Measurements from ENCODE around the gene PALLD.
A peak's percentile ranks its signal among the peaks of the same experiment; 100 is the strongest.

Gene PALLD

DNA sequence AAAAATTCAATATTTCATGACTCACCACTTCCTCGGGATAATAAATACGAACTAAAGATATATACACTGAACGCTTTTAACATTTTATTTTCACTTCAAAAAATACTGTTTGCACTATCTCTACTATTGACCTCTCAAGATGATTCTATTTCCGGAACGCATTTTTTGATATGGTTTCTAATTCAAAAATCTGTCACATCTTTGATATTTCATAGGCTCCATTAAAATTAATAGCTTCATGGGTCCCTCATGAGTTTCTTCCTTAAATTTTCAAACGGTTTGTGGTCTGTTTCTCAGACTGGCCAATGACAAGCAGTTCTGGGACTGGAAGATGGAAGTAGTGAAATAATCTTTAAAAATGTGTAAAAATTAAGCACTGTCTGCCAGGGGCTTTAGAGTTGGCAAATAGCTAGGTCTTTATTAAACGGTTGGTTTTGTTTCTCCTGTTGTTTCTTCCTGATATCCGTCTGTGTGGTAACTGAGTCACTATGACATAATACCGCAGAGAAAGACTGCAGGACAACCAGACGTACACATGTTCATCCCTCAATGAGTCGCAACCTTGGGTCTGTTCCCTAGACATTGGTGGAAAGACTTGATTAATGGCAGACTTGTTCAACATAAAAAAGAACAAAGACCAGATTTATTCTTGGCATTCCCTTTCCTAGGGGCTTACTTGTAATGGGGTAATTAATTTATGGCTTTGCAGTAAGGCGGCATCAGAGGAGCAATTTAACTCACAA is 133.8 kb downstream of the PALLD start:
- peak; percentile 76 for DNase-seq

DNA sequence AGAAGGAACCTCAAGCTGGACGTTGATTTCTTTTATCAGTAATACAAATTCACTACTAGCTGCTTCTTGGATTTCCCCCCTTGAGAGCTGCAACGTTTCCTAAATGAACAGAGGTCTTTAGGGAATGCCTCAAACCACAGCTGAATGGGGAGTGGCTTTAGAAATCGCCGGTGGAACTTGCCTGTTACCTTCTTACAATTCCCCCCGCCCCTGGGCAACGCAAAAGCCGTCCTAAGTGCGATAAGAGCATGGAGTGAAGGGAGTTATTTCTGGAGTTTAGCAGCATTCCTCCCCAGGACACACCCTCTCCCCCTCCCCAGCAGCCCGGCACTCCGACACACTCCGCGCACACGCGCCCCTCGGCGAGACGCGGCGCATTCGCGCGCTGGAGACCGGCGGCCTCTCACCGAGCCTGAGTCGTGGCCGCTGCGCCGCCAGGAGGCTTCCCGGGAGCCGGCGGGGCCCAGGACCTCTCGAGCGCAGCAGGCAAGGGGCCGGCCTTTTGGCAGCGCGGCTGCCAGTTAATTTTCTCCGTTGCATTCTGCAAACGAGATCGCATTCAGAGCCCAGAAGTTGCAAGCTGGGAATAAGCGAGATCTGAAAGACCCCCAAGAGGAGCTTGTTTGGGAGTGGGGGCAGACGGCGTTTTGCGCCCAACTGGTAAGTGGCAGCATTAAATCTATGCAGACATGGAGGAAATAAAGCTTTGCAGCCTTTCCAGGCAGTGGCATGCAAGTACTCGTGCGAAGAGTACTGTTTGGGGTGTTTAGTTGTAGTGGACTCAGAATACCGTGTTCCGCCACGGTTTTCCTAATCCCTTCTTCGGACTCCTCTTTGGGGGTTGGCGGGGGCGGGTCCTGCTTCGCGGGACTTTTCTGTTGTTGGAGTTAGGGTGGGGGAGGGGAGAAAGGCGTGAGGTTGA is 134.7 kb downstream of the PALLD start:
- peak; percentile 70 for DNase-seq

DNA sequence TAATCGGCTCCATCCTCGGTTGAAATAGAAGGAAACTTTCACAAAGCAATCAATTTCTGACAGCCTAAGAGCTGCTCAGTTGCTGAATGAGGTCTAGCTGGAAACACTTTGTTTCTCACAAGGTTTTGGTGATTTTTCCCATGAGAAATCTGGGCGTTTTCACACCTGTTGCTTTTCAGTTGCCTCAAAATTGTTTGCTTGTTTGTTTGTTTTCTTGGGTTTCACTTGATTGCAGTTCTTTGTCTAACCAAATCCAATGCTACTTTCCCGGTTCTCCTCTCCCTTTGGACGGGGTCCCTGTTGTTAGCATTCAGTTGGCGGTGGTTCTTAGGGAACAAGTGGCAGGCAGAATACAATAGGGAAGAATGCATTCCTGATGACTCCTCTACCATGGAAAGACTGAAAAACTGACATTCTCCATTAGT is 135.5 kb downstream of the PALLD start:
- DNase-seq, result peak; percentile 32

DNA sequence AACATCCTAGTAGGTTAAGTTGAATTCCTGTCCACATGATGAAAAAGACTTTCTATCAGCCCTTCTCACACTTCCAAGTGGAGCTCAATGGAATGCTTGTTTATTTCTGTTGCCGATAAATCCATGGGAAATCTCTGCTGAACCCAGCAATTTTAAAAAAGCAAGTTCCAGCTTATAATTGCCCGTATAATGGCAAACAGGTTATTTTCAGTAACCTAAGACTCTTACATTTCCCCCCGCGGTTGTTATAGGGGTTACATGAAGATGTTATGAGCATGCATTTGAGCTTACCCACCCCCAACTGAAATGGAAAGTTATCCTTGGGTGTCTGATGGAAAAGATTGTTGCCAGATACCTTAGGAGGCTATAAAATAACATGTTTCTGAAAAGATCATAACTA is 136.2 kb downstream of the PALLD start:
- DNase-seq, result no peak

DNA sequence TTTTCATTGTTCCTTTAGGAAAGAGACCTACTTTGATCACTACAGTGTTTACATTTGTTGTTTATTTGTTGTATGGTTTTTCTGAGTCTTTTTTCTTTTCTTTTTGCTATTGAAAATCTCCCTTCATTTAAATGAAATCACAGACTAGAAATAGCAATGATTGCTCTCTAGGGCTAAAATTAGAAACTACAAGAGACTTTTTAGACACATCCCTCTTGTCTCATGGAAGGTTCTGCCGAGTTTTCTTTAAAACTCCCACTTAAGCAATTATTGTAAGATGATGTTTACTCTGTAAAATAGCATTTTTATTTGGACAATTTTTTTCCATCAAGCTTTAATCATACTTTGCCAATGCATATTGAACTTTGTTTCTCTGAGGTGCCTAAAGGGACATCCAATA is 136.6 kb downstream of the PALLD start:
- no peak for DNase-seq

DNA sequence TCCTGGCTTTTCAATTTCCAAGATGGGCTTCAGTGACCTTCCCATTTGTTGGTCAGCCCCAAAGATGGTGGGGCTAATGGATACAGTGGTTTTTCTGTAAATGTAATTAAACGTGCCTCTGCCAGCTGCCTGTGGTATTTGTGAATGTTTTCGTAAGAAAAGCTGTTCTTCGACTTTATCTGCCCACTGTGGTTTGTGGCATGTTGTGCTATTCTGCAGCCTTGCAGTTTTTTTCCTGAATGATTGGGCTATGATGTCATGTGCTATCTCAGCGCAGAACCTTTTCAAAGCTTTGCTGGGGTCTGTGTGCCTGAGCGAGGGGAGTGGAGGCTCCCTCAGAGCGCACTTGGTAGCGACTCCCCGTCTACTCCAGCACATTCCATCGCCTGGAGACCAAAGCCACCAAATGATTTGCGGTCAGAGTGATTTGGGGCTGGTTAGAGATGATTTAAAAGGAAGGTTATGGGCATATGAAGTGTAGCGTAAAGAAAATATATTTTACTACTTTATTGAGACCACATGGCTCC is 137.5 kb downstream of the PALLD start:
- DNase-seq, result peak; percentile 100

DNA sequence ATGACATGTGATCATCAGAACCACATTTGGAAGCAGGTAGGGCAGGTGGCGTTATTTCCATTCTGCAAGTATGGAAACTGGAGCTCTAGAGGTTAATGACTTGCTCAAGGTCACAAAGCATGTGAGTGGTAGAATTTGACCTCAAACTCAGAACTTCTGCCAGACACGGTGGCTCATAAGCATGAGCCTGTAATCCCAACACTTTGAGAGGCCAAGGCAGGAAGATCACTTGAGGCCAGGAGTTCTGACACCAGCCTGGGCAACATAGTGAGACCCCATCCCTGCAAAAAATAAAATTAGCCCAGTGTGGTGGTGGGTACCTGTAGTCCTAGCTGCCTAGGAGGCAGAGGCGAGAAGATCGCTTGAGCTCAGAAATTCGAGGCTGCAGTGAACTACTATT is 139.2 kb downstream of the PALLD start:
- DNase-seq, result no peak

DNA sequence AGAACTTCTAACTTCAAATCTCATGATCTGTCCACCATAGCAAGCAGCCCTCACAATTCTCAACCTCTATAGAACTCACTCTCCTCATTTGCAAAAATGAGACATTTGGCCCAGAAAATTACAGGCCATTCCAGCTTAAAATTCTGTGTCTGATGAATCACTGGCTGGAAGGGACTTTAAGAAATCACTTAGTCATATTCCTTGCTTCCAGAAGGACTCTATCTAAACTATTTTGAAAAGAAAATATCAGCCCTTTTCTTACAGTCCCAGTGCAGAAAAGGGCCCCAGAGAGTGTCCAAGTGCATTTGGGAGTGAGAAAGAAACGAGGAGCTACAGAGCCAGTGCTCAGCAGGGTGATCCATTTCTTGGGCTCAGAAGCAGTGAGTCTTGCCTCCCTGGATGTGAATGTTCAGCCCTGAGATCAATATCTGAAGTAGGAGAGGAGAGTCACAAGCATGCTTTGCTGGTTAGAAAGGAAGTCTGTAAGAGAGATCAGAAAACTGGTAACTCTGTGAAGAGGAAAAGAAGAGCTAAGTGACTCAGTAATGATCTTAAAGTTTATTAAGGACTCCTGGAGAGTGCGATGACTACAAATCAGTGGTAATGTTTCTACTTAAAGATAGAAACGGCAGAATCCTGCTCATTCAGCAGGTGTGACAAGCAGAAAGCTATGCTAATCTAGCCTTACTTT is 139.8 kb downstream of the PALLD start:
- DNase-seq, result peak; percentile 81

DNA sequence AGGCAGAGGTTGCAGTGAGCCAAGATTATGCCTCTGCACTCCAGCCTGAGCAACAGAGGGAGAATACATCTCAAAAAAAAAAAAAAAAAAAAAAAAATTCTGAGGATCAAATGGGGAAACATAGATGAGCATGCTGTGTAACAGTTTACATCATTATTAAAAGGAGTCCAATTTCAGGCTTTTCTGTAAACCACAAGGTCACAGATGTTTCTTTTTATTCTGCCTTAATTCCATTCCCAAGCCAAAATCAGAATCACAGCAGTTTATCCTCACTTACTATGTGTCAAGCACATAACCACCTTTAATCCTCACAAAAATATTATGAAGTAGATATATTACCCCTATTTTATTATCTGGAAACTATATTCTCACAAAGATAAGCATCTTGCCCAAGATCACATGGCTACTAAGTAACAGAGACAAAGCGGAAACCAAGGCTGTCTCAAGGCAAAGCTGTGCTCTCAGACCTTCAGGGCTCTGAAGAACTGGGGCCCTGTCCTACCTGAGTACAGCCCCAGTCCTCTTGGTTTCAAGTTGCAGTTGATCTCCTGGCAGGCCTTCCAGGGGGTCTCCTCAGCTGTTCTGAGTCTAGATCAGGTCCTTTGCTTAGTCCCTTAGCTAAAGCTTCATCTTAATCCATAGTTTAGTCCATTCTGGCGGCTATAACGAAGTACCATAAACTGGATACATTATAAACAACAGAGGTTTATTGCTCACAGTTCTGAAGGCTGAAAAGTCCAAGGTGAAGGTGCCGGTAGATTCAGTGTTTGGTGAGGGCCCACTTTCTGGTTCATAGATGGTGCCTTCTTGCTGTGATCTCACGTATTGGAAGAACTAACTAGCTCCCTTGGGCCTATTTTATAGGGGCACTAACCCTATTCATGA is 141.3 kb downstream of the PALLD start:
- peak; percentile 44 for DNase-seq

DNA sequence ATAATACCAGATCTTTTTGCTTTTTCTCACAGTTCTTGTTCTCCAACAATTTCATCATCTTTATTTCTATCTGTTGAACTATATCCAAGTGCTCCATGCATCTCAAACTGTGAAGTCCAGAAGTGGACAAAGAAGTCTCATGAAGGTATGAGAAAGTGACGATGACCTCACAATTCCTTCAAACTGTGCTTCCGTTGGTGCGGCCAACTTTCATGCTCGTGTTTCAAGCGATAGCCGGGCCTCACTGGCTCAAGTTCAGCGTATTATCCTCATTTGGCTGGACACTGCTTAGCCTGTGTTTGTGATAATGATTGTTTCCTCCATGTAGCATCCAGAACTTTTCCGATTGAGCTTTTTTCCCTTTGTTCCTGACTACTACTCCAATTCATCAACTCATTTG is 143.1 kb downstream of the PALLD start:
- DNase-seq, result no peak

DNA sequence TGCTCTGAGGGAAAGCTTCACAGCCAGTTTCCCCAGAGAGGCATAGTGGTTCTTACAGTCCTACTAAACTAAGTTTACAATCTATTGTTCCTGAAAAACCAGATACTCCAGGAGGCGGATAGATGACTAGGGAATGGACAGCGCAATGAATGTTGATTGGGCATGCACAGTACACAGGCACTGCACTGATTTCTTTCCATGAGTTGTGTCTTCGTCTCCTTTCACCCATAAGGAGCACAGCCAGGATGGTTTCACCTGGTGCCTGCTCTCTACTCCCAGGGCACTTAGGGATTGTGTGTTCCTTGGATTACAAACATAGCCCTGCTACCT is 144.9 kb downstream of the PALLD start:
- DNase-seq, result no peak

DNA sequence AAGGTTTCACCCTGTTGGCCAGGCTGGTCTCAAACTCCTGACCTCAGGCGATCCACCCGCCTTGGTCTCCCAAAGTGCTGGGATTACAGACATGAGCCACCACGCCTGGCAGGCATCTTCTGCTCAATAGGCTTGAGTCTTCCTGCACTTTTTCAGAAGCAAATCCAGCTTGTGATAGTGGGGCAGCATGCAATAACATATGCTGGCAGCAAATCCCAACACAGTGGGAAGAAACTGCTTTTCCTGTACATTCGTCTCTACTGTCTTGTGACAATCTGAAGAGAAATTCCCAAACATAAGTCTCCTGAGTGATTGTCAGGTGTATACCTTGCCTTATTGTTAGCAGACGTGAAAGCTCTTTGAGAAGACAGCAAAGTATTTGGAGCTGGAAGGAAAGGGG is 145.7 kb downstream of the PALLD start:
- no peak for DNase-seq

DNA sequence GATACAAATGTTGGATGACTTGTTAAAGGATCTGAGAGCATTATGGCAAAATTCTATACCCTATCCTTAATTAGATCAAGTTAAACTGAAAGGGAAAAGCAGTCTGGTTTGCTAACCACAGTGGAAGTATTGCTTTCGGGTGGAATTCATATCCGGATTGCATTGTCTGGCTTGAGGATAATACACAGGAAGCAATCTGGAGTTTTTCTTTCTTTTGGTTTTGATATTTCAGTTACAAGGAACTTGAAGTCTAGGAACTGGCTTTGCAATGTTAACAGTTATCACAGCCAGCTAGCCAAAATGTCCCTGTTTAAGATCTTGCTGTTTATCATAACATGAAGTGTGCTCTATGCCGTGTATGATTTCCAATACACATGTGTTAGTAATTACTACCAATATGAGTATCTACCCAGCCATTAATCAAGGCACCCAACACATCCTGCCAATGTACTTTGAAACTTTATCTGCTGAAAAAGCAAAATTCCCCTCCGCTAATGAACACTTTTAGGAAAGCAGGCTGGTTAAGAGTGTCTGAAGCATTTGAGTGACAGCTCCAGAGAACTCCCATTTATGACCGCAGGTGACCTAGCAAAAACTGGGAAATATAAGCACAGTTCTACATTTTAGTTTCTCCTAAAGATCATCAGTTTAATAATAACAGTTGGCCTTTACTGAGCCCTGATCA is 146.4 kb downstream of the PALLD start:
- DNase-seq, result peak; percentile 16

DNA sequence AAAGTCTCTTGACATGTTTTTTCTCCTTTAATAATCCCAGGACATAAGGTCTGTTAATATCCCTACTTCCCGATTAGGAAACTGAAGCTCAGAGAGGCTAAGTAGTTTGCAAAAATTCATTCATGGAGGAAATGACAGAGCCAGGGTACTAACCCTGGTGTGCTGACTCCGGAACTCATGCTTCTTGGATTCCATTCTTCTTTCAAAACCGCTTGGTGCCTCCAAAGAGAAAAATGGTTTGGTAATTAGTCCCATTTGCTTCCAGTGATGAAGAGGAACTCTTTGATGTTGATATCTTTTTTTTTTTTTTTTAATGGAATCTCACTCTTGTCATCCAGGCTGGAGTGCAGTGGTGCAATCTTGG is 146.9 kb downstream of the PALLD start:
- no peak for DNase-seq

DNA sequence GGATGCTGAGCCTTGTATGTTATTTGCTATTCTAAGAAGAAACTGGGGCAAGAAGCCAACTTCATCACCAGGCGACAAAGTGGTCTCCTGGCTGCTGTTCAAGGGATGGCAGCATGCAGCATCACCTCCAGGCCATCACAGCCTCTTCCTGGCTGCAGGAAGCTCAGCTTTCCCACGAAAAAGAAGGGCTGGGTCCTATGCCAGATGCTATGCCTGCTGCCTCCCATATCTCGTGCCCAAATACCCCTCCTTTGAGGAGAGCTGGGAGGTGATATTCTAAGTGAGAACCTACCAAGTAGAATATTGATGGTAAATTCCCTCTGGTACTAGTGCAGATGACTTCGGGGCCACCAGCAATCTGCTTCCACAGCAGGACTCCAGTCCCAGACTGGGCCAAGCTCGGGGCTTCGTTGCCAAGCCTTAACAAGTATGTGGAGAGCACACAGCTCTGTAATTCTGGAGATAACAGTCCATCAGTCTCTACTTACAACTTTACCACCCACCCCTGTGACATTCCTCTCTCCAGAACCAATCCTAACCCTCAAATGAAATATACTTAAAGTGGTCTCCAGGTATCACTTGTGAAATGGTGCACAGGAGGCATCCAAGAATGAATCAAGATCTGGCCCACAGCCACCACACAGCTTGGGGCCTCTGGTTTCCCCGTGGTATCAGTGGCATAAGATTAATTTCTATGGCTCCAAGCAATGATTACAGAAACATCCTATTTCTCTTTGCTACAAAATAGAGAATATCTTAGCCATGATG is 149.3 kb downstream of the PALLD start:
- DNase-seq, result no peak

DNA sequence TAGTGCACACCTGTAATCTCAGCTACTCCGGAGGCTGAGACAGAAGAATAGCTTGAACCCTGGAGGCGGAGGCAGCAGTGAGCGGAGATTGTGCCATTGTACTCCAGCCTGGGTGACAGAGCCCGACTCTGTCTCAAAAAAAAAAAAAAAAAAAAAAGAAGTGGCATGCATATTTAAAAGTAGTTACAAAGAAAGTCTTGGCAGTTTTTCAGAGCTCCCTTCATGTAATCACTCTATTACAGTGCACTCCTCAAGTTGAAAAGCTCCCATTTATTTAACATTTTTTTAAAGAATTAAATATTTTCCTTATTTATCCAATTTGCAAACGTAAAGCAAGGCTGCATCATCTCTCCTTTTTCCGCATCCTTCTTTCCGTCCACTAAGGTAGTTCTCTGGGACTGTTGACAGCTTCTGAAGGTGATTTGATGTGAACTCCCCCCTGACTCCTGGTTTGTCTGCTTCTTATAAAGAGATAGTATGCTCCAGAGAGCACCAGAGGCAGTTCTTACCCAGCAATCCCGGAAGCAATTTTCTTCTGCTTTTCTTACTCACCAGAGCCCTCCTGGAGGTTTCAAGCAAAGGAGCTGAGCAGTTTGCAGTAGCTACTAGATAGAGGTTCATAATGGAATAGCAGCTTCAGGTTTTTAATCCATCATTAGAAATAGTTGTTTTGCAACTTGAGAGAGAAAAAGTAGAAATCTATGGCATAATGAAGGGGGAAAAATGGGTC is 151.0 kb downstream of the PALLD start:
- DNase-seq, result no peak

DNA sequence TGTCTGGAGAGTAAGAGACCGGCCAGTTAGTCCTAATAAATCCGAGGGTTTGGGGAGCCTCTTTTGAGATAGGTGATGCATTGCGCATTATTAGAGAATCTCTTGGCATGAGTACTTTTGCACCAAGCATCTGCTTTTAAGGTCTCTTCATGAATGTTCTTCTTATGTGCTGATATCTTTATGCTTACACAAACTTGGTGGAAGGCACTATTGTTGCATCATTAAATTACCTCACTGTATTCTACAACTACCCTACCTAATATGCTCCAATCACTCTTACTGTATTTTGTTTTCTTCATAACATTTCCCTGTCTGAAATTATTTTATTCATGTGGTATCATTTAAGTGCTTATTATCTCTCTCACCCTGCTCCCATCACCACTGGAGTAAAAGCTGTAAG is 151.6 kb downstream of the PALLD start:
- no peak for DNase-seq

DNA sequence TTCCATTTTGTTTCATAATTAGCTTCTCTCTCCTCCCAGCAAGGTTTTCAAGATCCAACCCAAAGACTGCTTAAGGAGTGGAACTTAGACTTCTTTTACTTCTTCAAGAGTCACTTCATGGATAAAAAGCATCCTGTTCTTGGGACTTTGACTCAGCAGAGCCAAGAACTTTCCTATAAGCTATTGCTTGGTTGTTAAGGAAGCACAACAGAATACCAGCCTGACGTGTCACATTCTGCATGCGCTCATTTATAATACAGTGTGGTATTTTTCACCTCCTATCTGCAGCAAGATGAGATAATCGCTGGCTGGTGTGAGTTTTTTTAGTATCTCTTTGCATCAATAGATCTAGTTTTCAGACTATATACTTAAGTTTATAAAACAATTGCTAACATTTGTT is 152.1 kb downstream of the PALLD start:
- DNase-seq, result peak; percentile 60

DNA sequence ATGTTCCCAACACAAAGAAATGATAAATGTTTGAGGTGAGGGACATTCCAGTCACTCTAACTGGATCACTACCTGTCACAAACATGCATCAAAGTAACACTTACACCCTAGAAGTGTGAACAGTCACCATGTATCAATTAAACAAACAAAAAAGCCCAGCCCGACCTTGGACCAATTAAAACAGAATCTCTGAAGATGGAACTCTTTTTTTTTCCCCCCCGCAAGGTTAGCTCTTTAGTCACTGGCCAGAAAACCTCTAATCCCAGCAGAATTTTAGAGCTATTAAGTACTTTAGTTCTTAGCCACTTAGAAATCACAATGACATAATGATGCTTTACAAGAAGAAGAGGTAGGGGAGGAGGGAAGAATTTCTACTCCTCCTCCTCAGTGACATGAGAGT is 154.5 kb downstream of the PALLD start:
- no peak for DNase-seq

DNA sequence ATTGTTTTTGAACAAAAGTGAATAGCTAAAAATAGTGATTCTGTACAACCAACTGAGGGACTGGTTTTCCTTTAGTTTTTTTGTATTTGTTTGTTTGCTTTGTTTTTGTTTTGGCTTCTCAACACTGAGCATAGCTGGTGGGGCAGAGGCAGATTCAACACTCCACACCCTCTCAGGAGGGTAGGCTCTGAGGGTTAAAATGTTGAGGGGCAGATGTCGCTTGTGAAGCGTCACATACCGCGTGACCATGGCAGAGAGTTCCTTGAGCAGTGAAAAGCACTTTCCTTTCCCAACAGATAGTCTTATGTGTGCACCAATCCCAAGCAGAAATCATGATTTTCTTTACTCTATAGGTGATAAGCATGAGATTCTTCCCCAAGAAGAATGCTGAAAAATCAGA is 155.0 kb downstream of the PALLD start:
- no peak for DNase-seq

Data from EL (cell line).